ENCODE results near the gene ST8SIA2.

ST8SIA2 gene

GRCh38 chr15:92399271-92399950 lies 5.7 kb downstream of the ST8SIA2 start:
- DNase-seq: no peak

- no peak for DNase-seq
Observed at GRCh38 chr15:92400573-92400972, 6.9 kb downstream of the ST8SIA2 start.

- DNase-seq: no peak
Observed at GRCh38 chr15:92400980-92401787, 7.5 kb downstream of the ST8SIA2 start.

- DNase-seq: no peak
Observed at GRCh38 chr15:92402751-92403150, 9.1 kb downstream of the ST8SIA2 start.

GRCh38 chr15:92405942-92406341 lies 12.3 kb downstream of the ST8SIA2 start:
- no peak for DNase-seq

- DNase-seq: no peak
Observed at GRCh38 chr15:92407321-92407720, 13.6 kb downstream of the ST8SIA2 start.

- DNase-seq: no peak
Observed at GRCh38 chr15:92407916-92408315, 14.2 kb downstream of the ST8SIA2 start.

GRCh38 chr15:92409006-92409405 lies 15.3 kb downstream of the ST8SIA2 start:
- DNase-seq: no peak

- no peak for DNase-seq
Observed at GRCh38 chr15:92409521-92409920, 15.8 kb downstream of the ST8SIA2 start.

GRCh38 chr15:92410537-92410936 lies 16.9 kb downstream of the ST8SIA2 start:
- no peak for DNase-seq

GRCh38 chr15:92411256-92411655 lies 17.6 kb downstream of the ST8SIA2 start:
- DNase-seq: no peak

- no peak for DNase-seq
Observed at GRCh38 chr15:92413510-92413909, 19.8 kb downstream of the ST8SIA2 start.

- no peak for DNase-seq
Observed at GRCh38 chr15:92415639-92416297, 22.1 kb downstream of the ST8SIA2 start.

- no peak for DNase-seq
Observed at GRCh38 chr15:92416557-92416956, 22.9 kb downstream of the ST8SIA2 start.

GRCh38 chr15:92417716-92418115 lies 24.0 kb downstream of the ST8SIA2 start:
- DNase-seq: no peak

GRCh38 chr15:92418864-92419263 lies 25.2 kb downstream of the ST8SIA2 start:
- DNase-seq: no peak

- no peak for DNase-seq
Observed at GRCh38 chr15:92421976-92422375, 28.3 kb downstream of the ST8SIA2 start.

GRCh38 chr15:92425578-92426225 lies 32.0 kb downstream of the ST8SIA2 start:
- no peak for DNase-seq

- DNase-seq: peak; percentile 3
Observed at GRCh38 chr15:92429378-92430068, 35.8 kb downstream of the ST8SIA2 start.

GRCh38 chr15:92430069-92430440 lies 36.4 kb downstream of the ST8SIA2 start:
- DNase-seq: no peak

GRCh38 chr15:92435145-92435544 lies 41.5 kb downstream of the ST8SIA2 start:
- no peak for DNase-seq

- no peak for DNase-seq
Observed at GRCh38 chr15:92438471-92438870, 44.8 kb downstream of the ST8SIA2 start.

GRCh38 chr15:92443381-92443780 lies 49.7 kb downstream of the ST8SIA2 start:
- no peak for DNase-seq
